HepG2 (cell line): Measurements from ENCODE around the gene PPHLN1. TPM values are rescaled to one million over a fixed set of nuclear protein-coding genes. Genes with fewer than 3 reads are reported as not detected.

ENCODE experiments used
- ATF3 ChIP-seq: sonication (generic); formaldehyde crosslinking; IDR thresholded peaks from 2 replicates; pipeline ENCODE4 v1.4.0; 2020; ENCODE audit warnings: missing genetic modification reagents
- CREM ChIP-seq, 2 experiments: sonication (generic) in 1 of 2; formaldehyde crosslinking in 1 of 2; IDR thresholded peaks; 2 replicates each; pipeline versions ENCODE4 v1.4.0 to v1.6.1; 2016 to 2020; ENCODE audit warnings: antibody characterized with exemption in 1 of 2, mild to moderate bottlenecking in 1 of 2, missing genetic modification reagents in 1 of 2
- FOXP1 ChIP-seq, 2 experiments: fragments of 450-650 bp in 1 of 2; IDR thresholded peaks; 2 replicates each; pipeline ENCODE4 v1.6.1; 2017 to 2018; ENCODE audit warnings: antibody characterized with exemption in 1 of 2
- GRHL1 ChIP-seq: sonication (generic); formaldehyde crosslinking; conservative IDR thresholded peaks from 2 replicates; pipeline ENCODE4 v1.8.0; 2022; ENCODE audit warnings: missing genetic modification reagents
- HNRNPUL1 ChIP-seq: fragments of 200-400 bp; formaldehyde crosslinking; IDR thresholded peaks from 2 replicates; pipeline ENCODE4 v1.6.1; 2017; ENCODE audit warnings: low read depth, mild to moderate bottlenecking, low read length, moderate library complexity
- MYPOP ChIP-seq: sonication (generic); formaldehyde crosslinking; IDR thresholded peaks from 2 replicates; pipeline ENCODE4 v1.8.1; 2023; ENCODE audit warnings: mild to moderate bottlenecking, moderate library complexity, missing genetic modification reagents
- NCOA1 ChIP-seq: sonication (generic); formaldehyde crosslinking; IDR thresholded peaks from 2 replicates; pipeline ENCODE4 v1.9.0; 2021; ENCODE audit warnings: missing genetic modification reagents
- SAP130 ChIP-seq: IDR thresholded peaks from 2 replicates; pipeline ENCODE4 v1.6.1; 2016; ENCODE audit warnings: low read depth
- SNAPC2 ChIP-seq: sonication (generic); formaldehyde crosslinking; IDR thresholded peaks from 2 replicates; pipeline ENCODE4 v1.8.1; 2022; ENCODE audit warnings: mild to moderate bottlenecking, missing genetic modification reagents
- TBL1XR1 ChIP-seq: fragments of 150-350 bp; IDR thresholded peaks from 2 replicates; pipeline ENCODE4 v1.6.1; 2014; ENCODE audit warnings: borderline replicate concordance, low read length; ENCODE audit not compliant: partially characterized antibody
- ZBED4 ChIP-seq: sonication (generic); formaldehyde crosslinking; IDR thresholded peaks from 2 replicates; pipeline ENCODE4 v1.4.0; 2020; ENCODE audit warnings: missing genetic modification reagents, borderline replicate concordance
- ZBTB3 ChIP-seq: sonication (generic); formaldehyde crosslinking; IDR thresholded peaks from 2 replicates; pipeline ENCODE4 v1.4.0; 2020; ENCODE audit warnings: low read depth, mild to moderate bottlenecking, moderate library complexity, missing genetic modification reagents, borderline replicate concordance
- ZFP1 ChIP-seq: IDR thresholded peaks from 2 replicates; pipeline ENCODE4 v1.6.1; 2016
- ZMYM4 ChIP-seq: sonication (generic); formaldehyde crosslinking; IDR thresholded peaks from 2 replicates; pipeline ENCODE4 v1.8.1; 2023; ENCODE audit warnings: mild to moderate bottlenecking, missing genetic modification reagents
- ZNF234 ChIP-seq: sonication (generic); formaldehyde crosslinking; conservative IDR thresholded peaks from 2 replicates; pipeline ENCODE4 v1.5.1; 2020; ENCODE audit warnings: mild to moderate bottlenecking, missing genetic modification reagents
- ZNF274 ChIP-seq: sonication (generic); formaldehyde crosslinking; IDR thresholded peaks from 2 replicates; pipeline ENCODE4 v1.5.1; 2020; ENCODE audit warnings: mild to moderate bottlenecking, missing genetic modification reagents
- ZNF512B ChIP-seq: sonication (generic); formaldehyde crosslinking; IDR thresholded peaks from 2 replicates; pipeline ENCODE4 v1.5.1; 2020; ENCODE audit warnings: missing genetic modification reagents, mild to moderate bottlenecking, borderline replicate concordance
- ZNF660 ChIP-seq: sonication (generic); formaldehyde crosslinking; IDR thresholded peaks from 2 replicates; pipeline ENCODE4 v1.5.1; 2020; ENCODE audit warnings: mild to moderate bottlenecking, low read depth, missing genetic modification reagents, borderline replicate concordance
- ZNF83 ChIP-seq: sonication (generic); formaldehyde crosslinking; IDR thresholded peaks from 2 replicates; pipeline ENCODE4 v1.4.0; 2020; ENCODE audit warnings: missing genetic modification reagents, mild to moderate bottlenecking, borderline replicate concordance
- polyA plus RNA-seq, 8 experiments: library from polyadenylated mRNA; depleted of rRNA in 3 of 8; stranded (reverse) in 7 of 8; unstranded in 1 of 8; fragments of >200 nt; fragmentation: Illumina TruSeq in 4 of 8; extraction: Trizol in 4 of 8; gene quantifications; 2 replicates each; pipeline versions ENCODE4 v1.2.1 to v1.2.3, GENCODE V29; 2011 to 2016; ENCODE audit warnings: low read depth in 4 of 8, missing spikeins in 1 of 8, mixed read lengths in 1 of 8; ENCODE audit not compliant: insufficient read depth in 1 of 8
- total RNA-seq, 5 experiments: library from RNA; depleted of rRNA; stranded (reverse); fragments of >200 nt; fragmentation: Illumina TruSeq; extraction: Trizol; gene quantifications; 2 replicates each; pipeline ENCODE4 v1.2.3, GENCODE V29; 2016; ENCODE audit warnings: low read depth in 1 of 5

PPHLN1 gene
- total and polyA plus RNA-seq, 2 of the 13 experiments (the other 11 are each of a cell fraction or from before 2014, with no cell fraction given) = 43.4 to 66.0 TPM

DNA sequence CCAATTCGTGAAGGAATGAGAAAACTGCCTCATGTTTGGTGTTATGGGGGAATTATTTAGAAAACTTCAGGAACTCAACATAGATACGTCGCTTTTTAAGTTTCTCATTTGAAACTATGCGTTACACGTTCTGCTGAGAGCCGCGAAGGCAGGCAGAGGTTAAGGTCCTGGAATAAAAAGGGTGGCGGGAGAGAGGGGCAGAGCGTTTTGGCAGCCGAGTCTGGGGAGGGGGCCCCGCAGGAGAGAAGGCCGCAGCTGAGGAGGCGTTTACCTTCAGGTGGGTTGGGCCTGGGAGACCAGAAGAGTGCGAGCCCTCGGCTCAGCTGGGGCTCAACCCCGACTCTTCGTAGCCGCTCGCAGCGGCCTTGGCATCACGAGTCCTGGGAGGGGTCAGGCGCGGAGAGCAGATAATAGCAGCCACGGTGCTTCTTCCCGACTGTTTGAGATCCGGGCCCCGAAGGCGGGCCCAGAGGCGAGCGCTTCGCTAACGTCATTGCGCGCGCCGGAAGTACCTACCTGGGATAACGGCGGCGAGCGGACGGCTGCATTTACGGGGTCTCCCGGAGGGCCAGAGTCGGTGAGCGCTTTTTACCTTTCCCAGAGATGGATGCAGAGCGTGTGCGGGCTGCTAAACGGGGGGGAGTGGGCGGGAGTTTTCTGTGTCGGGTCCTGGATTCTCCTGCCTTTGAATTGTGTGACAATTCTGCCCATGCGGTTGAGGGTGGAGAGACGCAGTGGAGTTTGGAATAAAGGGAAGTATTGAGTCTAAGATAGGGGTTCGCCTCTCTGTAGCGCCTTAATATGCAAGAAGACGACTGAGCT lies at the start of gene PPHLN1, which contains the start of gene ZCRB1 (continued):
- no peak for TF ChIP-seq GRHL1
- TF ChIP-seq FOXP1 (IDR thresholded peaks at IDR 0.05) = no peak
- no peak for TF ChIP-seq FOXP1 (CRISPR knock-in tag; IDR thresholded peaks at IDR 0.05)
- TF ChIP-seq ZBED4 (CRISPR knock-in tag) = no peak
- no peak for TF ChIP-seq ZNF660 (CRISPR knock-in tag)
- no peak for TF ChIP-seq SNAPC2 (CRISPR knock-in tag)
- no peak for TF ChIP-seq ZFP1
- TF ChIP-seq ZMYM4 (CRISPR knock-in tag) = peak; percentile 93
- peak; percentile 30 for TF ChIP-seq TBL1XR1
- no peak for TF ChIP-seq ZNF234 (CRISPR knock-in tag)
- no peak for TF ChIP-seq NCOA1 (CRISPR knock-in tag)
- peak; percentile 97 for TF ChIP-seq CREM (IDR thresholded peaks at IDR 0.05)
- TF ChIP-seq CREM (CRISPR knock-in tag; IDR thresholded peaks at IDR 0.05) = peak; percentile 29; the same call in 1 of the 2 replicates
- TF ChIP-seq HNRNPUL1 = no peak
- TF ChIP-seq SAP130 = peak; percentile 79
- TF ChIP-seq ZNF512B (CRISPR knock-in tag) = no peak
- TF ChIP-seq ZBTB3 (CRISPR knock-in tag) = no peak
- no peak for TF ChIP-seq ZNF83 (CRISPR knock-in tag)
- TF ChIP-seq ZNF274 (CRISPR knock-in tag) = peak; percentile 70
- no peak for TF ChIP-seq ATF3
- TF ChIP-seq MYPOP = 0 out of 2 replicates have a peak, but pooled peaks have one; percentile 21
